Mucosa of rectum (tissue), 2 donors: ENCODE measurements around the gene PCAT7.
"Not testable (repeated sequence)": the region's sequence is repeated elsewhere in the genome, so short reads cannot be mapped to it uniquely, and the experiment has no call there.

Source experiments
- H3K27ac ChIP-seq, 2 donors: one replicate each; pipeline ENCODE4 v1.7.0; 2013; ENCODE audit warnings: inconsistent platforms in 2 of 2, low read depth in 2 of 2, low read length in 2 of 2
- H3K27me3 ChIP-seq, 2 donors: one replicate each; pipeline ENCODE4 v1.7.0; 2013; ENCODE audit warnings: low read length in 2 of 2; ENCODE audit not compliant: control insufficient read depth in 2 of 2, insufficient read depth in 2 of 2
- H3K36me3 ChIP-seq, 2 donors: one replicate each; pipeline ENCODE4 v1.7.0; 2013; ENCODE audit warnings: low read length in 2 of 2; ENCODE audit not compliant: control insufficient read depth in 2 of 2, insufficient read depth in 2 of 2
- H3K4me1 ChIP-seq, 2 donors: one replicate each; pipeline ENCODE4 v1.7.0; 2013; ENCODE audit warnings: low read length in 2 of 2, mild to moderate bottlenecking in 1 of 2; ENCODE audit not compliant: control insufficient read depth in 2 of 2, insufficient read depth in 2 of 2
- H3K4me3 ChIP-seq, 2 donors: one replicate each; pipeline ENCODE4 v1.7.0; 2013; ENCODE audit warnings: low read length in 2 of 2
- H3K9ac ChIP-seq, 2 donors: one replicate each; pipeline ENCODE4 v1.7.0; 2013; ENCODE audit warnings: low read length in 2 of 2, low read depth in 1 of 2, mild to moderate bottlenecking in 1 of 2
- H3K9me3 ChIP-seq, 2 donors: one replicate each; pipeline ENCODE4 v1.7.0; 2013; ENCODE audit warnings: low read length in 2 of 2; ENCODE audit not compliant: control insufficient read depth in 2 of 2
- donor health status: healthy.
- donor health status: Normal muscosa, but diverticular disease.

The PCAT7 gene

GRCh38 chr9:94577571-94577970, 22.7 kb downstream of the PCAT7 start:
- no peak overlapping the region for H3K9ac ChIP-seq
- H3K9me3 ChIP-seq: no peaks in the 10 kb centered on the region
- H3K27ac ChIP-seq: no peak overlapping the region
- H3K4me1 ChIP-seq: peaks cover 0 to 8% of the 10 kb centered on the region in 2 donors
- no peaks in the 10 kb centered on the region for H3K27me3 ChIP-seq
- no peaks in the 10 kb centered on the region for H3K36me3 ChIP-seq
- no peak overlapping the region for H3K4me3 ChIP-seq

GRCh38 chr9:94581728-94582127, 26.8 kb downstream of the PCAT7 start:
- Histone ChIP-seq H3K4me3 (no peak overlapping the region), H3K36me3 (no peaks in the 10 kb centered on the region)

DNA sequence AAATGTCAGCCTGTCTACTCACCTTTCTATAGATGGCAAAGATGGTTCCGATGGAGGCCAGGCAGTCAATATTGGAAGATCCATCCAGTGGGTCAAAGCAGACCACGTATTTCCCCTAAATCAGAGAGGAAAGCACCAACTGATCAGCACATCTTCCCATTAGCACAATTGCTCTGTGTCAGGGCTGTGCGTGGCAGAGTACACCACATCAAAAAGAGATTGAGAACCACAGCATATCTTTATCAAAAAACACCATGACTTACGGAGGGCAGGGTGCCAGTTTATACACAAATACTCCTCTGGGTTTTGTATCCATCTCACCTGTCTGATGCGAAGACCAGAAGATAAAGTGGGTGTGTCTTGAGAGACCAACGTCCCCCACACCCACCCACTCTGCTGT, 29.7 kb downstream of the PCAT7 start:
- H3K4me1 ChIP-seq: no peaks in the 10 kb centered on the region
- H3K27ac ChIP-seq: no peak overlapping the region
- no peak overlapping the region for H3K4me3 ChIP-seq
- no peak overlapping the region for H3K9ac ChIP-seq
- no peaks in the 10 kb centered on the region for H3K9me3 ChIP-seq
- H3K36me3 ChIP-seq: no peaks in the 10 kb centered on the region
- H3K27me3 ChIP-seq: no peaks in the 10 kb centered on the region

More at GRCh38 chr9:94581728-94582127, 26.8 kb downstream of the PCAT7 start:
- Histone ChIP-seq H3K27me3 (no peaks in the 10 kb centered on the region), H3K4me1 (peaks cover 0 to 8% of the 10 kb centered on the region in 2 donors), H3K27ac (no peak overlapping the region), H3K9ac (no peak overlapping the region), H3K9me3 (no peaks in the 10 kb centered on the region)

- Histone ChIP-seq H3K4me1 (no peaks in the 10 kb centered on the region), H3K27me3 (no peaks in the 10 kb centered on the region), H3K9me3 (no peaks in the 10 kb centered on the region), H3K9ac (no peak overlapping the region), H3K4me3 (peak overlapping the region in 1 of 2 donors; percentile 0), H3K36me3 (no peaks in the 10 kb centered on the region), H3K27ac (no peak overlapping the region)
Observed at GRCh38 chr9:94586316-94586715, 31.4 kb downstream of the PCAT7 start.

- no peaks in the 10 kb centered on the region for H3K9me3 ChIP-seq
- no peak overlapping the region for H3K27ac ChIP-seq
- no peak overlapping the region for H3K9ac ChIP-seq
- no peaks in the 10 kb centered on the region for H3K36me3 ChIP-seq
- no peaks in the 10 kb centered on the region for H3K27me3 ChIP-seq
- no peaks in the 10 kb centered on the region for H3K4me1 ChIP-seq
- H3K4me3 ChIP-seq: peak overlapping the region in 1 of 2 donors; percentile 0
Observed at GRCh38 chr9:94586814-94587213, 31.9 kb downstream of the PCAT7 start.

GRCh38 chr9:94588681-94589080, 33.8 kb downstream of the PCAT7 start:
- no peaks in the 10 kb centered on the region for H3K36me3 ChIP-seq
- no peaks in the 10 kb centered on the region for H3K27me3 ChIP-seq
- no peak overlapping the region for H3K4me3 ChIP-seq
- H3K9ac ChIP-seq: no peak overlapping the region
- H3K9me3 ChIP-seq: no peaks in the 10 kb centered on the region
- H3K4me1 ChIP-seq: no peaks in the 10 kb centered on the region
- H3K27ac ChIP-seq: no peak overlapping the region

- H3K9ac ChIP-seq, H3K27ac ChIP-seq, H3K9me3 ChIP-seq, H3K36me3 ChIP-seq, H3K4me3 ChIP-seq, H3K27me3 ChIP-seq, H3K4me1 ChIP-seq: not testable (repeated sequence)
Observed at GRCh38 chr9:94591046-94591545, 36.2 kb downstream of the PCAT7 start.

DNA sequence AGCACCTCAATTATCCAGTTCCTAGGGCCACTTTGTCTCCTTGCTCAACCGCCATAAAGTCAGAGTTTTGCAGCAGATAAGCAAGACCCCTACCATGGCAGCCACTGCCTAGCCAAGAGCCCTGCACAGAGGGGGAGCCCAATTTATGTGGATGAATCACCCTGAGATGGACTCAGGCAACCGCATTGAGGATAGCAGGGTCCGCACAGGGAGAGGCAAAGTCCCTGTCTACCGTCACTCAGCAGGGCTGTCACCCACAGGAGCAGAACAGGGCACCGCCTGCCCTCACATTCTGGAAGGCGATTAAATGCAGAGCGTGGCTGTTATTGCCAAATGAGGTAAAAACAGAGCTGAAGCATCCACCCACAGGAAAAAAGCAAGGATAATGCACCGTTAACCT, 37.0 kb downstream of the PCAT7 start:
- H3K9ac ChIP-seq: no peak overlapping the region

GRCh38 chr9:94592683-94593082, 37.8 kb downstream of the PCAT7 start:
- not testable (repeated sequence) for H3K9me3 ChIP-seq, H3K4me3 ChIP-seq, H3K9ac ChIP-seq, H3K4me1 ChIP-seq, H3K27me3 ChIP-seq, H3K36me3 ChIP-seq, H3K27ac ChIP-seq

More for the DNA sequence above, 37.0 kb downstream of the PCAT7 start:
- no peaks in the 10 kb centered on the region for H3K4me1 ChIP-seq
- H3K27me3 ChIP-seq: no peaks in the 10 kb centered on the region
- no peak overlapping the region for H3K27ac ChIP-seq
- H3K9me3 ChIP-seq: no peaks in the 10 kb centered on the region
- no peak overlapping the region for H3K4me3 ChIP-seq
- H3K36me3 ChIP-seq: no peaks in the 10 kb centered on the region

- Histone ChIP-seq H3K27ac (no peak within 1 kb of the TSS), H3K4me3 (no peak within 1 kb of the TSS), H3K9ac (no peak within 1 kb of the TSS), H3K9me3 (no peaks in the 10 kb centered on the region), H3K27me3 (no peaks in the 10 kb centered on the region), H3K36me3 (no peaks in the 10 kb centered on the region), H3K4me1 (no peaks in the 10 kb centered on the region)
Observed at GRCh38 chr9:94593459-94594345, 38.8 kb downstream of the PCAT7 start, which contains the start of gene FBP2. Gene FBP2, minus strand, starts transcription at chr9:94593824. Its CDS starts 98 bp downstream, at chr9:94593726.
